ENCODE results near the gene CASK.

The CASK gene

DNA sequence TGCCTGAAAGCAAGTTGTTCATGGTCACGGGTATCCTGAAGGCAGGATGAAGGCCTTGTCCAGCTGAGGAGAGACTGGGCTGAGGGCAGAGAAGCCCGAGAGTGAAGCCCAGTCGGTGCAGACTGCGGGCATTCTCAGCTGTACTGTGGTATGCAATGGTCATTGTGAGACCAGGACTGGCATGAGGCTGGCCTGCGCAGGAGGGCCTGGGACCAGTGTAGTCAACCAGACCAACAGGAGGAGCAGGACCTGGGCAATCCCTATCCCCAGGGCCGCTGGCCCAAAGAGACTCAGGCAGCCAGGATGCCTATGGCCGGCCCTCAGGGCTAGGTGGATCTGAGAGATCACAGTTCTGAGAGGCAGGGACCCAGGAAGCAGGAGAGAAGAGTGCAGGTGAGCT is 394.6 kb downstream of the CASK start:
- TF ChIP-seq SPI1 (IDR thresholded peaks at IDR 0.05; ENCODE audit: borderline replicate concordance, low read depth), result no peak
- no peak for TF ChIP-seq GABPA (IDR thresholded peaks at IDR 0.05; ENCODE audit: low read depth)
- TF ChIP-seq, protein P1, sequence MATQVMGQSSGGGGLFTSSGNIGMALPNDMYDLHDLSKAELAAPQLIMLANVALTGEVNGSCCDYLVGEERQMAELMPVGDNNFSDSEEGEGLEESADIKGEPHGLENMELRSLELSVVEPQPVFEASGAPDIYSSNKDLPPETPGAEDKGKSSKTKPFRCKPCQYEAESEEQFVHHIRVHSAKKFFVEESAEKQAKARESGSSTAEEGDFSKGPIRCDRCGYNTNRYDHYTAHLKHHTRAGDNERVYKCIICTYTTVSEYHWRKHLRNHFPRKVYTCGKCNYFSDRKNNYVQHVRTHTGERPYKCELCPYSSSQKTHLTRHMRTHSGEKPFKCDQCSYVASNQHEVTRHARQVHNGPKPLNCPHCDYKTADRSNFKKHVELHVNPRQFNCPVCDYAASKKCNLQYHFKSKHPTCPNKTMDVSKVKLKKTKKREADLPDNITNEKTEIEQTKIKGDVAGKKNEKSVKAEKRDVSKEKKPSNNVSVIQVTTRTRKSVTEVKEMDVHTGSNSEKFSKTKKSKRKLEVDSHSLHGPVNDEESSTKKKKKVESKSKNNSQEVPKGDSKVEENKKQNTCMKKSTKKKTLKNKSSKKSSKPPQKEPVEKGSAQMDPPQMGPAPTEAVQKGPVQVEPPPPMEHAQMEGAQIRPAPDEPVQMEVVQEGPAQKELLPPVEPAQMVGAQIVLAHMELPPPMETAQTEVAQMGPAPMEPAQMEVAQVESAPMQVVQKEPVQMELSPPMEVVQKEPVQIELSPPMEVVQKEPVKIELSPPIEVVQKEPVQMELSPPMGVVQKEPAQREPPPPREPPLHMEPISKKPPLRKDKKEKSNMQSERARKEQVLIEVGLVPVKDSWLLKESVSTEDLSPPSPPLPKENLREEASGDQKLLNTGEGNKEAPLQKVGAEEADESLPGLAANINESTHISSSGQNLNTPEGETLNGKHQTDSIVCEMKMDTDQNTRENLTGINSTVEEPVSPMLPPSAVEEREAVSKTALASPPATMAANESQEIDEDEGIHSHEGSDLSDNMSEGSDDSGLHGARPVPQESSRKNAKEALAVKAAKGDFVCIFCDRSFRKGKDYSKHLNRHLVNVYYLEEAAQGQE (IDR thresholded peaks at IDR 0.05; ENCODE audit: insufficient replicate concordance, low read depth), result no peak
- no peak for TF ChIP-seq POLR2AphosphoS5 (IDR thresholded peaks at IDR 0.05; ENCODE audit: low read depth)
- TF ChIP-seq, protein P2, sequence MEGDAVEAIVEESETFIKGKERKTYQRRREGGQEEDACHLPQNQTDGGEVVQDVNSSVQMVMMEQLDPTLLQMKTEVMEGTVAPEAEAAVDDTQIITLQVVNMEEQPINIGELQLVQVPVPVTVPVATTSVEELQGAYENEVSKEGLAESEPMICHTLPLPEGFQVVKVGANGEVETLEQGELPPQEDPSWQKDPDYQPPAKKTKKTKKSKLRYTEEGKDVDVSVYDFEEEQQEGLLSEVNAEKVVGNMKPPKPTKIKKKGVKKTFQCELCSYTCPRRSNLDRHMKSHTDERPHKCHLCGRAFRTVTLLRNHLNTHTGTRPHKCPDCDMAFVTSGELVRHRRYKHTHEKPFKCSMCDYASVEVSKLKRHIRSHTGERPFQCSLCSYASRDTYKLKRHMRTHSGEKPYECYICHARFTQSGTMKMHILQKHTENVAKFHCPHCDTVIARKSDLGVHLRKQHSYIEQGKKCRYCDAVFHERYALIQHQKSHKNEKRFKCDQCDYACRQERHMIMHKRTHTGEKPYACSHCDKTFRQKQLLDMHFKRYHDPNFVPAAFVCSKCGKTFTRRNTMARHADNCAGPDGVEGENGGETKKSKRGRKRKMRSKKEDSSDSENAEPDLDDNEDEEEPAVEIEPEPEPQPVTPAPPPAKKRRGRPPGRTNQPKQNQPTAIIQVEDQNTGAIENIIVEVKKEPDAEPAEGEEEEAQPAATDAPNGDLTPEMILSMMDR (IDR thresholded peaks at IDR 0.05; ENCODE audit: insufficient read depth, low read length), result no peak
- no peak for DNase-seq (ENCODE audit: low read depth in 1 of 2, low spot score in 1 of 2)
- no peak overlapping the region for H3K4me3 ChIP-seq (replicated peaks; ENCODE audit: insufficient read depth, low read length)
- no peaks in the 10 kb centered on the region for H3K27me3 ChIP-seq (ENCODE audit: insufficient read depth, poor library complexity, severe bottlenecking)
- no peak overlapping the region for H3K27ac ChIP-seq (replicated peaks)

DNA sequence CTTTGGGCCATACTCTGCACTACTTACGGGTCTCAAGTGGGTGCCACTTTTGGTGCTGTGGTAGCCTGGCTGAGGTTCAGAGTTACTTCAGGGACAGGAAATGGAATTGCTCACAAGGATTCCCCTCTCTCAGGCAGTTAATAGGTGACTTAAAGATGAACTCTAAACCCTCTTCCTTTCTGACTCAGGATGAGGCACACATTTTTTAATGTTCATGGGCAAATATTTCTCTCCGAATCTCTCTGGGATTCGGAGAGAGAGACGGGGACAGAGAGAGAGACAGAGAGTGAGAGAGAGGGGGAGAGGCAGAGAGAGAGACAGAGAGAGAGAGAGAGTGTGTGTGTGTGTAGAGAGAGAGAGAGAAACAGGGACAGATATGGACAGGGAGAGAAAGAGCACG is 396.4 kb downstream of the CASK start:
- no peak for DNase-seq (ENCODE audit: low read depth in 1 of 2, low spot score in 1 of 2)
- Histone ChIP-seq H3K4me3 (replicated peaks; ENCODE audit: insufficient read depth, low read length) (no peak overlapping the region), H3K27ac (replicated peaks) (no peak overlapping the region), H3K27me3 (ENCODE audit: insufficient read depth, poor library complexity, severe bottlenecking) (no peaks in the 10 kb centered on the region)
- TF ChIP-seq, protein P2 (IDR thresholded peaks at IDR 0.05; ENCODE audit: insufficient read depth, low read length), result no peak
- TF ChIP-seq SPI1 (IDR thresholded peaks at IDR 0.05; ENCODE audit: borderline replicate concordance, low read depth), result no peak
- no peak for TF ChIP-seq GABPA (IDR thresholded peaks at IDR 0.05; ENCODE audit: low read depth)

DNA sequence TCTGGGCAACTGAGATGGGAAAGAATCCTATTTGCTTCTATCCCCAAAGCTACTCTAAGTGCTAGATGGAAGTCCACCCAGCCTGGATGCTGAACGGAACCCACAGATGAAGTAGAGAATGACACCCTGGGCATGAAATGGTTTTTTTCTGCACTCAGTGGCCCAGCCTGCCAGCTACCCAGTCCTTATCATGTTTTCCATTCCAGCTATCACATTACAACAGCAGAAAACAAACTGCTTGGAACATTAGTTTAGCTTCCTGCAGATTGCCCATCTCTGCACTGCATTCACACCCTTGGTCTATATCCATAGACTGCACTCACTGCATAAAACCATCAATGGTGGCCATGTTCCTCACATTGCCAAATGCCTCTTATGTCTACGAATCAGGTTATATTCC is 397.1 kb downstream of the CASK start:
- no peak overlapping the region for H3K27ac ChIP-seq (replicated peaks)
- H3K27me3 ChIP-seq (ENCODE audit: insufficient read depth, poor library complexity, severe bottlenecking), result no peaks in the 10 kb centered on the region
- no peak for TF ChIP-seq SPI1 (IDR thresholded peaks at IDR 0.05; ENCODE audit: borderline replicate concordance, low read depth)
- no peak for TF ChIP-seq GABPA (IDR thresholded peaks at IDR 0.05; ENCODE audit: low read depth)
- TF ChIP-seq, protein P2 (IDR thresholded peaks at IDR 0.05; ENCODE audit: insufficient read depth, low read length), result no peak
- TF ChIP-seq POLR2AphosphoS5 (IDR thresholded peaks at IDR 0.05; ENCODE audit: low read depth), result no peak
- TF ChIP-seq, protein P1 (IDR thresholded peaks at IDR 0.05; ENCODE audit: insufficient replicate concordance, low read depth), result no peak
- no peak overlapping the region for H3K4me3 ChIP-seq (replicated peaks; ENCODE audit: insufficient read depth, low read length)
- no peak for DNase-seq (ENCODE audit: low read depth in 1 of 2, low spot score in 1 of 2)

DNA sequence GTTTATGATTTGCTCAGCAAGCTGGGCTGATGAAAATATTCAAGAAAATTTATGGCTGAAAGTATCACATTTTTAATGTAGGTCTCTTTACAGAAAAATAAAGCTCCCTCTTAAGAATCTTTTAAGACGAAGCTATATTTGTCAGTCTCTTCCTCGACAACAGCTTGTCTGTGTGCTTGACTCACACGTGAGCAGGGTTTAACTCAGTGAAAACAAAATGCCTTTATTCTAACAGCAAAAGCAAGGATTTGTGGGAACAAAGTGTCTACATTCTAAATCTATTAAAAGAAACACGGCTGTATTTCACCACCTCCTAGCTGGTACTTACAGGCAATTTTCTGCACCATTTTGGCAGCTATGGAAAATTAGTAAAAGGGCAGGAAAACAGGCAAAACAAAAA is 400.7 kb downstream of the CASK start:
- Histone ChIP-seq H3K4me3 (replicated peaks; ENCODE audit: insufficient read depth, low read length) (no peak overlapping the region), H3K27me3 (ENCODE audit: insufficient read depth, poor library complexity, severe bottlenecking) (no peaks in the 10 kb centered on the region), H3K27ac (replicated peaks) (no peak overlapping the region)
- no peak for DNase-seq (ENCODE audit: low read depth in 1 of 2, low spot score in 1 of 2)
- TF ChIP-seq, protein P2 (IDR thresholded peaks at IDR 0.05; ENCODE audit: insufficient read depth, low read length), result no peak
- TF ChIP-seq GABPA (IDR thresholded peaks at IDR 0.05; ENCODE audit: low read depth) (no peak), POLR2AphosphoS5 (IDR thresholded peaks at IDR 0.05; ENCODE audit: low read depth) (no peak), SPI1 (IDR thresholded peaks at IDR 0.05; ENCODE audit: borderline replicate concordance, low read depth) (no peak)
- TF ChIP-seq, protein P1 (IDR thresholded peaks at IDR 0.05; ENCODE audit: insufficient replicate concordance, low read depth), result no peak
